Hypothalamus (tissue), 51 donors: ENCODE data around the gene PAFAH2.
A peak's percentile ranks its signal among the peaks of the same experiment; 100 is the strongest.
"Not testable (repeated sequence)": the region's sequence is repeated elsewhere in the genome, so short reads cannot be mapped to it uniquely, and the experiment has no call there.

Source experiments
- DNase-seq, 51 donors: peaks; one replicate each; lab custom pipeline; 2025; lab: John Stamatoyannopoulos, UW

The PAFAH2 gene

GRCh38 chr1:25990251-25990650, 7.6 kb downstream of the PAFAH2 start:
- no peak for DNase-seq

GRCh38 chr1:25989440-25990234, 8.2 kb downstream of the PAFAH2 start:
- no peak for DNase-seq

- DNase-seq, result no peak
These were observed 9.9 kb downstream of the PAFAH2 start for GRCh38 chr1:25987951-25988350.

- DNase-seq, result not testable (repeated sequence)
These were observed 11.1 kb downstream of the PAFAH2 start for GRCh38 chr1:25986773-25987172.

GRCh38 chr1:25985670-25986069, 12.2 kb downstream of the PAFAH2 start:
- DNase-seq, result no peak

GRCh38 chr1:25985171-25985570, 12.7 kb downstream of the PAFAH2 start:
- no peak for DNase-seq

GRCh38 chr1:25979210-25979609, 18.7 kb downstream of the PAFAH2 start:
- no peak for DNase-seq

- no peak for DNase-seq
These were observed 19.5 kb downstream of the PAFAH2 start for GRCh38 chr1:25978403-25978802.

GRCh38 chr1:25977801-25978200, 20.1 kb downstream of the PAFAH2 start:
- no peak for DNase-seq

- DNase-seq, result no peak
These were observed 24.1 kb downstream of the PAFAH2 start for GRCh38 chr1:25973610-25974321.

- no peak for DNase-seq
These were observed 26.1 kb downstream of the PAFAH2 start for GRCh38 chr1:25971811-25972180.

GRCh38 chr1:25971066-25971810, 26.6 kb downstream of the PAFAH2 start:
- peak in 1 of 51 donors; percentile 5 for DNase-seq

- DNase-seq, result no peak
These were observed 30.6 kb downstream of the PAFAH2 start for GRCh38 chr1:25967308-25967707.

GRCh38 chr1:25959611-25960010, 38.3 kb downstream of the PAFAH2 start:
- DNase-seq, result no peak

- no peak for DNase-seq
These were observed 39.4 kb downstream of the PAFAH2 start for GRCh38 chr1:25958465-25958864.

GRCh38 chr1:25955553-25955952, 42.3 kb downstream of the PAFAH2 start:
- no peak for DNase-seq

- no peak for DNase-seq
These were observed 43.5 kb downstream of the PAFAH2 start for GRCh38 chr1:25954282-25954938.

GRCh38 chr1:25952841-25953401, 44.9 kb downstream of the PAFAH2 start:
- no peak for DNase-seq

- DNase-seq, result no peak
These were observed 49.2 kb downstream of the PAFAH2 start for GRCh38 chr1:25948641-25949040.

GRCh38 chr1:25947027-25947426, 50.8 kb downstream of the PAFAH2 start:
- no peak for DNase-seq

GRCh38 chr1:25945761-25946160, 52.1 kb downstream of the PAFAH2 start:
- no peak for DNase-seq
